Measurements from ENCODE around the gene PRM3. TPM values are rescaled to one million over a fixed set of nuclear protein-coding genes. Genes with fewer than 3 reads are reported as not detected.

PRM3 gene
- total RNA-seq, 1 experiment from 2014 or later = not detected

DNA sequence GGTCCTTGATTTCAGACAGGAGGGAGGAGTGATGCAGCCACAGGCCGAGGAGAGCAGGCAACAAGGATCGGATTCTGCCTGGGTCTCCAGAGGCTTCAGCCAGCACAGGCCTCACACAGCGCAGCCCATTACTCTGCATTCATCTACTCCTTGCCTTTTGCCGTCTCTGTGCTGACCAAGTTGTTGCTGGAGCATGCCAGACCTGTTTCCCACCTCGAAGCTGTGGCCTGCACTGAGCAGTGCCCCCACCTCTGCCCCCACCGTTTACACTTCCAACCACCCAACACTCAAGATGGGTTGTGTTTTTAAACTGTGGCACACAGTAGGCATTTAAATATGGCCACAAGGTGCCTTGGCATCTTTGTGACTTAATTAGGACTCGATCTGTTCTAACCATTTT is 1.5 kb upstream of the PRM3 start:
- H3K9me3 ChIP-seq = no peaks in the 10 kb centered on the region
- Mint-ChIP-seq H3K27me3 (ENCODE audit: insufficient read depth, unreplicated experiment) (no peaks in the 10 kb centered on the region), H3K4me3 (ENCODE audit: unreplicated experiment) (no peak overlapping the region), H3K27ac (ENCODE audit: unreplicated experiment) (no peak overlapping the region), H3K36me3 (ENCODE audit: insufficient read depth, unreplicated experiment) (no peaks in the 10 kb centered on the region), H3K4me1 (ENCODE audit: low read depth, unreplicated experiment) (peaks cover 8% of the 10 kb centered on the region), H3K9me3 (ENCODE audit: unreplicated experiment) (no peaks in the 10 kb centered on the region)
- TF ChIP-seq, protein P1, sequence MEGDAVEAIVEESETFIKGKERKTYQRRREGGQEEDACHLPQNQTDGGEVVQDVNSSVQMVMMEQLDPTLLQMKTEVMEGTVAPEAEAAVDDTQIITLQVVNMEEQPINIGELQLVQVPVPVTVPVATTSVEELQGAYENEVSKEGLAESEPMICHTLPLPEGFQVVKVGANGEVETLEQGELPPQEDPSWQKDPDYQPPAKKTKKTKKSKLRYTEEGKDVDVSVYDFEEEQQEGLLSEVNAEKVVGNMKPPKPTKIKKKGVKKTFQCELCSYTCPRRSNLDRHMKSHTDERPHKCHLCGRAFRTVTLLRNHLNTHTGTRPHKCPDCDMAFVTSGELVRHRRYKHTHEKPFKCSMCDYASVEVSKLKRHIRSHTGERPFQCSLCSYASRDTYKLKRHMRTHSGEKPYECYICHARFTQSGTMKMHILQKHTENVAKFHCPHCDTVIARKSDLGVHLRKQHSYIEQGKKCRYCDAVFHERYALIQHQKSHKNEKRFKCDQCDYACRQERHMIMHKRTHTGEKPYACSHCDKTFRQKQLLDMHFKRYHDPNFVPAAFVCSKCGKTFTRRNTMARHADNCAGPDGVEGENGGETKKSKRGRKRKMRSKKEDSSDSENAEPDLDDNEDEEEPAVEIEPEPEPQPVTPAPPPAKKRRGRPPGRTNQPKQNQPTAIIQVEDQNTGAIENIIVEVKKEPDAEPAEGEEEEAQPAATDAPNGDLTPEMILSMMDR (IDR thresholded peaks at IDR 0.05; ENCODE audit: insufficient read depth in 1 of 2, low read depth in 1 of 2, low read length in 1 of 2, severe bottlenecking in 1 of 2, unreplicated experiment in 1 of 2) = no peak
- no TSS peak for BruUV-seq (replicated peaks)
- H3K36me3 ChIP-seq (ENCODE audit: control insufficient read depth, insufficient read depth, low read length) = no peaks in the 10 kb centered on the region
- no peak overlapping the region for H3K4me3 ChIP-seq (ENCODE audit: low read depth, low read length)
- intact Hi-C loops (cut with micrococcal nuclease; ENCODE audit: unreplicated experiment) = no loop called here
- ChIA-PET CTCF (interaction anchor here (1.1 kb wide), 1 partner anchor 18 kb away, joined by 3 read pairs; no protein-coding TSS in a partner anchor), POLR2A (no interaction called here)
- no peaks in the 10 kb centered on the region for H3K27me3 ChIP-seq (replicated peaks; ENCODE audit: control insufficient read depth, insufficient read depth, low read length)
- peaks cover 14% of the 10 kb centered on the region for H3K4me1 ChIP-seq
- no peak for DNase-seq

DNA sequence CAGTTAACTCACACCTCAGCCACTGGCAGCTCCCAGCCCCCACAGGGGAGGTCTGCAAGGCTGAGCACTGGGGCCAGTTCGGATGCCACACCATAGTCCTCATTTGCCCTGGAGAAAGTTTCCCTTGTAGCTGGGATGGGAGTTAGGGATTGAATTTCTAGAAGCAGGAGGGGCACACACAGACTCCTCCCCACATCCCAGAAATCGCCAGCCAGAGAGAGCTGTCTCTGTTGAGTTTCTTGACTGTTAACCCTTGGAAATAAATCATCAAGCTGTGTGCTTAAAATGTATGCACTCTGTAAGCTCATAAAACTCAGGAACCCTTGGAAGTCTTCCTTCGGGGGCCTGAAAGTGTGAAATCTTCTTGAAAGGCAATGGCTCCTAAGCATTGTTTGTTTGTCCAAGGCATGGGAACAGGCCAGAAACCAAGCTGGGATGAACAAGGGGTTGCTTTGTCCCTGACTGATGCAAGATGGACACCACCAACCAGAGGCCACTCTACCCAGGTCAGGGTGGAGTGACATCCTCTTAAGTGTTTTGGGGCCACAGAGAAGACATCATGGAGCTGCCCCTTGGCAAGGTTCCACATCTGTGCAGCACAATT is 394 bp upstream of the PRM3 start:
- Mint-ChIP-seq H3K4me1 (ENCODE audit: low read depth, unreplicated experiment) (no peaks in the 10 kb centered on the region), H3K36me3 (ENCODE audit: insufficient read depth, unreplicated experiment) (no peaks in the 10 kb centered on the region), H3K4me3 (ENCODE audit: unreplicated experiment) (no peak overlapping the region), H3K9me3 (ENCODE audit: unreplicated experiment) (no peaks in the 10 kb centered on the region), H3K27me3 (ENCODE audit: insufficient read depth, unreplicated experiment) (no peaks in the 10 kb centered on the region), H3K27ac (ENCODE audit: unreplicated experiment) (no peak overlapping the region)
- Histone ChIP-seq H3K9me3 (no peaks in the 10 kb centered on the region), H3K4me3 (ENCODE audit: low read depth, low read length) (no peak overlapping the region), H3K36me3 (ENCODE audit: control insufficient read depth, insufficient read depth, low read length) (no peaks in the 10 kb centered on the region), H3K27me3 (replicated peaks; ENCODE audit: control insufficient read depth, insufficient read depth, low read length) (no peaks in the 10 kb centered on the region), H3K4me1 (peaks cover 2% of the 10 kb centered on the region; the same call in 1 of the 2 replicates)
- intact Hi-C loops (cut with micrococcal nuclease; ENCODE audit: unreplicated experiment) = no loop called here
- CTCF ChIA-PET = interaction anchor here (1.1 kb wide), 1 partner anchor 17 kb away, joined by 3 read pairs; no protein-coding TSS in a partner anchor
- no TSS peak for BruUV-seq (replicated peaks)
- TF ChIP-seq, protein P1 (IDR thresholded peaks at IDR 0.05; ENCODE audit: insufficient read depth in 1 of 2, low read depth in 1 of 2, low read length in 1 of 2, severe bottlenecking in 1 of 2, unreplicated experiment in 1 of 2) = no peak
- POLR2A ChIA-PET = interaction anchor here (0.6 to 1.6 kb wide), 2 partner anchors 18 to 135 kb away, joined by 3 to 6 read pairs; partner anchors contain the start of gene SOCS1
- no peak for DNase-seq

DNA sequence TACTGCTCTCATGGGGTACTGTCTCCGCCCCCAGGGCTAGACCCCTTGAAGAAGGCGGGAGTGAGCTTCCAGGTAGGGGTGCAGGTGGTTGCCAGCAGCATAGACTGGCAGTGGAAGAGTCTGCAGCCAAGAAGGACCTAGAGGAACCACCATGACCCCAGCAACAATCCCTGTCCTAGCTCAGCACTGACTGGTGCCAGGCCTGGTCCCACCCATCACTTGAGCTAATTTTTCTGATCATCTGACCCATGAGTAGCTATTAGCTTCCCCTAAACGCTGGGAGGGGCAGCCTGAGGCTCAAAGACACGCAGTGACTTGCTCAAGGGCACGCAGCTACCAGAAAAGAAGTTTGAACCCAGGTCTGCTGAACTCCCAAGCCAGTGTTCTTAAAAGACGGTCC is 945 bp downstream of the PRM3 start:
- no peaks in the 10 kb centered on the region for H3K4me1 ChIP-seq
- Mint-ChIP-seq H3K4me3 (ENCODE audit: unreplicated experiment) (no peak overlapping the region), H3K27ac (ENCODE audit: unreplicated experiment) (no peak overlapping the region), H3K9me3 (ENCODE audit: unreplicated experiment) (no peaks in the 10 kb centered on the region), H3K36me3 (ENCODE audit: insufficient read depth, unreplicated experiment) (no peaks in the 10 kb centered on the region), H3K27me3 (ENCODE audit: insufficient read depth, unreplicated experiment) (no peaks in the 10 kb centered on the region), H3K4me1 (ENCODE audit: low read depth, unreplicated experiment) (no peaks in the 10 kb centered on the region)
- no peak for DNase-seq
- CTCF ChIA-PET = no interaction called here
- intact Hi-C loops (cut with micrococcal nuclease; ENCODE audit: unreplicated experiment) = no loop called here
- TF ChIP-seq, protein P1 (IDR thresholded peaks at IDR 0.05; ENCODE audit: insufficient read depth in 1 of 2, low read depth in 1 of 2, low read length in 1 of 2, severe bottlenecking in 1 of 2, unreplicated experiment in 1 of 2) = no peak
- POLR2A ChIA-PET = interaction anchor here (0.7 kb wide), 1 partner anchor 16 kb away, joined by 3 read pairs; the partner anchor contains the start of gene SOCS1
- no TSS peak for BruUV-seq (replicated peaks)
- H3K36me3 ChIP-seq (ENCODE audit: control insufficient read depth, insufficient read depth, low read length) = no peaks in the 10 kb centered on the region
- H3K27me3 ChIP-seq (replicated peaks; ENCODE audit: control insufficient read depth, insufficient read depth, low read length) = no peaks in the 10 kb centered on the region
- no peaks in the 10 kb centered on the region for H3K9me3 ChIP-seq
- H3K4me3 ChIP-seq (ENCODE audit: low read depth, low read length) = no peak overlapping the region
